Astrocyte (in vitro differentiated cells and primary cell): Measurements from ENCODE around the gene FGD4.

ENCODE experiments used
- CTCF ChIP-seq: IDR thresholded peaks from 2 replicates; pipeline ENCODE4 v1.5.1; 2011; ENCODE audit warnings: low read depth, mild to moderate bottlenecking, inconsistent platforms, low read length, moderate library complexity; ENCODE audit not compliant: insufficient read depth
- EZH2 ChIP-seq: IDR thresholded peaks from 2 replicates; pipeline ENCODE4 v1.6.1; 2012; ENCODE audit warnings: mild to moderate bottlenecking, low read length, inconsistent platforms; ENCODE audit not compliant: insufficient read depth

DNA sequence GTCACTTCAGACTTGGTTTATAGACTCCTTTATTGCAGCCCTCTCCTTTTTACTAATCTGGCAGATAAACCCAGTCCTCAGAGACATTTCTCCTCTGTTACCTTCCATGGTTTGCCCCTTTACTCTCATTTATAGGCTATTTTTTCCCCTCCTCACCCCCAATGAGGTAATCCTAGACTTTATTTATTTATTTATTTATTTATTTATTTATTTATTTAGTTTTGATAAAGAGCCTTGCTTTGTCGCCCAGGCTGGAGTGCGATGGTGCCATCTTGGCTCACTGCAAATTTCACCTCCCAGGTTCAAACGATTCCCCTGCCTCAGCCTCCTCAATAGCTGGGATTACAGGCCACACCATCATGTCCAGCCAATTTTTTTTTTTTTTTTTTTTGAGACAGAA is 8.4 kb downstream of the FGD4 start:
- TF ChIP-seq CTCF: no peak
- no peak for TF ChIP-seq EZH2
